Ovary (tissue), 9 donors: ENCODE results near the gene KANTR. TPM values are rescaled to one million over a fixed set of nuclear protein-coding genes. Genes with fewer than 3 reads are reported as not detected.
A peak's percentile ranks its signal among the peaks of the same experiment; 100 is the strongest.

Experiments used
- DNase-seq, 5 donors: peaks; one replicate each; pipeline ENCODE4 v3.0.0-alpha.2; 2019 to 2020
- H3K27ac ChIP-seq, 2 donors: fragments of 200-600 bp; one replicate each; pipeline versions ENCODE4 v1.5.1 to v1.8.0; 2019 to 2022
- H3K27me3 ChIP-seq: fragments of 200-600 bp; one replicate; pipeline ENCODE4 v1.8.0; 2022
- H3K36me3 ChIP-seq: fragments of 200-600 bp; sonication (generic); one replicate; pipeline ENCODE4 v1.5.1; 2019
- H3K4me1 ChIP-seq: one replicate; pipeline ENCODE4 v1.8.1; 2013; ENCODE audit warnings: mild to moderate bottlenecking, moderate library complexity; ENCODE audit not compliant: insufficient read depth
- H3K4me3 ChIP-seq: fragments of 200-600 bp; sonication (generic); one replicate; pipeline ENCODE4 v1.5.1; 2017
- H3K9me3 ChIP-seq, 2 donors: fragments of 200-600 bp in 1 of 2; sonication (generic) in 1 of 2; one replicate each; pipeline versions ENCODE4 v1.5.1 to v1.8.1; 2013 to 2019; ENCODE audit warnings: mild to moderate bottlenecking in 1 of 2, moderate library complexity in 1 of 2
- EP300 ChIP-seq: sonication (generic); formaldehyde crosslinking; IDR thresholded peaks from one replicate; pipeline ENCODE4 v1.6.1; 2017; ENCODE audit warnings: antibody characterized with exemption
- POLR2A ChIP-seq: fragments of 450-650 bp; IDR thresholded peaks from one replicate; pipeline ENCODE4 v1.6.1; 2017; ENCODE audit warnings: antibody characterized with exemption, mild to moderate bottlenecking, moderate library complexity
- WGBS, 3 donors: extraction: QIAGEN DNeasy Blood & Tissue Kit in 1 of 3; methylation state at CpG; one replicate each; pipeline versions ENCODE4 v1.1.5 to v1.1.7; 2013 to 2017; 5-methylcytosine and 5-hydroxymethylcytosine counted together
- intact Hi-C, 4 donors: fragments of 100-400 bp; cut with DNase I; formaldehyde crosslinking; loops; one replicate each; pipeline versions ENCODE4 v1.11.0 to v1.15.1; 2022 to 2023
- polyA plus RNA-seq, 2 donors: library from polyadenylated mRNA; stranded (reverse); fragments of 200-250 nt in 1 of 2; fragments of 350-450 nt in 1 of 2; fragmentation: Illumina TruSeq in 1 of 2; extraction: RNeasy Lipid Tissue Mini Kit (QIAGEN cat#74804) in 1 of 2; gene quantifications; one replicate each; pipeline ENCODE4 v1.2.3, GENCODE V29; 2013 to 2014
- total RNA-seq, 7 donors: library from RNA; depleted of rRNA in 2 of 7; stranded (reverse); fragments of >200 nt in 2 of 7; fragmentation: NEBNext Ultra II Directional in 3 of 7; extraction: Animal tissue kit (Norgen Biotek cat#: 25700) in 3 of 7; gene quantifications; one replicate each; pipeline versions ENCODE4 v1.1.0 to v1.2.4, GENCODE V29; 2016 to 2023
- TF ChIP-seq, protein P1 (sequence below), 3 donors: fragments of 450-650 bp in 2 of 3; fragments of 200-600 bp in 1 of 3; IDR thresholded peaks; one replicate each; pipeline versions ENCODE4 v1.5.1 to v1.8.0; 2016 to 2022; ENCODE audit warnings: antibody characterized with exemption in 3 of 3, mild to moderate bottlenecking in 1 of 3
- donor health status: DM: no; HTN: no; CAD: no; lungs with moderate emphysema.
- donor health status: DM: no; HTN: no; CAD: no.
- donor health status: Bipolar disorder and iron deficiency.
- donor health status: DM: yes; HTN: yes; CAD: no.
- donor health status: DM: no; HTN: no; CAD: no.
- donor health status: DM: yes; HTN: yes; CAD: no.

KANTR gene
- total and polyA plus RNA-seq, 9 donors, result 7.5 to 21.0 (median 14.2) TPM

DNA sequence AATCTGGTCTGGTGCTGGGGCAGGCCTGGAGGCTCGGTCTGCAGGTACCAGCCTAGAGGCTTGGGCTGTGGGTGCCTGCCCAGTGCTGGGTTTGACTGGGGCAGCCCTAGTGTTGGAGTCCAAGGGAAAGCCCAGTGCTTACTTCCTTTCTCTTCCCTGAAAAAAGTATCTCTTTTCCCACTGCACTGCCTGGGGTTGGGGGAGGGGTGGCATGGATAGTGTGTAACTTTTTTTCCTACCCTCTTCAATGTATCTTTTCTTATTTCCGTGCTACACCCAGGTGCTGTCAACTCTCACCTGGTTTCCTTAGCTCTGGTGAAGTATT is 21.6 kb downstream of the KANTR start:
- no peak for TF ChIP-seq POLR2A
- TF ChIP-seq EP300, result no peak
- TF ChIP-seq, protein P1, sequence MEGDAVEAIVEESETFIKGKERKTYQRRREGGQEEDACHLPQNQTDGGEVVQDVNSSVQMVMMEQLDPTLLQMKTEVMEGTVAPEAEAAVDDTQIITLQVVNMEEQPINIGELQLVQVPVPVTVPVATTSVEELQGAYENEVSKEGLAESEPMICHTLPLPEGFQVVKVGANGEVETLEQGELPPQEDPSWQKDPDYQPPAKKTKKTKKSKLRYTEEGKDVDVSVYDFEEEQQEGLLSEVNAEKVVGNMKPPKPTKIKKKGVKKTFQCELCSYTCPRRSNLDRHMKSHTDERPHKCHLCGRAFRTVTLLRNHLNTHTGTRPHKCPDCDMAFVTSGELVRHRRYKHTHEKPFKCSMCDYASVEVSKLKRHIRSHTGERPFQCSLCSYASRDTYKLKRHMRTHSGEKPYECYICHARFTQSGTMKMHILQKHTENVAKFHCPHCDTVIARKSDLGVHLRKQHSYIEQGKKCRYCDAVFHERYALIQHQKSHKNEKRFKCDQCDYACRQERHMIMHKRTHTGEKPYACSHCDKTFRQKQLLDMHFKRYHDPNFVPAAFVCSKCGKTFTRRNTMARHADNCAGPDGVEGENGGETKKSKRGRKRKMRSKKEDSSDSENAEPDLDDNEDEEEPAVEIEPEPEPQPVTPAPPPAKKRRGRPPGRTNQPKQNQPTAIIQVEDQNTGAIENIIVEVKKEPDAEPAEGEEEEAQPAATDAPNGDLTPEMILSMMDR (IDR thresholded peaks at IDR 0.05), result no peak
- Histone ChIP-seq H3K4me1 (peaks cover 4% of the 10 kb centered on the region), H3K9me3 (no peaks in the 10 kb centered on the region), H3K27ac (peak overlapping the region in 1 of 2 donors; percentile 34), H3K27me3 (no peaks in the 10 kb centered on the region), H3K4me3 (no peak overlapping the region), H3K36me3 (no peaks in the 10 kb centered on the region)
- no peak for DNase-seq
- intact Hi-C loops, result no loop called here
- WGBS, 3 donors, result 38 to 69% (median 53%) methylated on average over 2 of the region's 2 CpGs

DNA sequence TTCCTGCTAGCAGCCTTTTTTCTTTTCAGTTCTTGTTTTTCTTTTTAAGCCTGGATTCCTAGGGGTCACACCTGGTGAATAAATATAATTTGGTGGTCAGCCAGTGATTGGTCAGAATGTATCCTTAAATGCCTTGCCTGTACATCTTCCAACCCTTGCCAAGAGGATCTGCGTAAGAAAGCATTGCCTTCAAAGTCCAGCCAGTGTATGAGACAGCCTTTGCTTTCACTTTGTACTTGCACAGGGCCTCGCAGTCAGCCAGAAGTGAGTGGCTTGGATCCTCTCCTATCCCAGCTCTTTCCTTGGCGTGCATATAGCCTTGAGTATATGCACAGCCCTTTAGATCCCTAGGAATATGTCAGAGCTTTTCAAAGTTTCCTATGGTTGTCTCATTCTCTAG is 22.2 kb downstream of the KANTR start:
- no peak overlapping the region for H3K4me3 ChIP-seq
- 33 to 44% (median 35%) methylated on average over 3 of the region's 3 CpGs for WGBS, 3 donors
- intact Hi-C loops, result no loop called here
- no peak for DNase-seq
- peak overlapping the region in 1 of 2 donors; percentile 34 for H3K27ac ChIP-seq
- no peak for TF ChIP-seq EP300
- peaks cover 4% of the 10 kb centered on the region for H3K4me1 ChIP-seq
- H3K36me3 ChIP-seq, result no peaks in the 10 kb centered on the region
- no peaks in the 10 kb centered on the region for H3K9me3 ChIP-seq
- H3K27me3 ChIP-seq, result no peaks in the 10 kb centered on the region

DNA sequence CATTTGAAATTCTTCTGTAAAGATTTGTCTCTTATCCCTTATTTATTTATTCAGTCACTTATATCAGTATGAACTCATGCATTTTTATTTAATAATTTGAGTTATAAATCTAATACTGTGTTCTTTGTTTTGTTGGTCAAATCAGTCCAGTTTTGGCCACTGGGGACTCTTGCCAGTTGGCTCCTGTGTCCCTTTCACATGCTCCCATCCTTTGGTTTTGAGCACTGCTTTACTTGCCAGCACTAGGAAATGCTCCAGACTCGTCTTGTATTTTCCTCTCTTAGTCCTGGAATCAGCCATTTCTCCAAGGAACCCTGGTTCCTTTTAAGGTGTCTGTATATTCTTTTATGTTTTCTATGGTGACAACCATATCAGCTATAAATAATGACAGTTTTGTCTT is 28.1 kb downstream of the KANTR start:
- Histone ChIP-seq H3K27ac (no peak overlapping the region), H3K27me3 (no peaks in the 10 kb centered on the region), H3K4me3 (no peak overlapping the region), H3K4me1 (no peaks in the 10 kb centered on the region), H3K36me3 (no peaks in the 10 kb centered on the region), H3K9me3 (no peaks in the 10 kb centered on the region)
- TF ChIP-seq, protein P1 (IDR thresholded peaks at IDR 0.05), result no peak
- TF ChIP-seq EP300, result no peak
- TF ChIP-seq POLR2A, result no peak
- 6 to 21% (median 17%) methylated on average over 1 of the region's 1 CpG for WGBS, 3 donors
- intact Hi-C loops, result no loop called here
- DNase-seq, result peak in 1 of 5 donors; percentile 30

DNA sequence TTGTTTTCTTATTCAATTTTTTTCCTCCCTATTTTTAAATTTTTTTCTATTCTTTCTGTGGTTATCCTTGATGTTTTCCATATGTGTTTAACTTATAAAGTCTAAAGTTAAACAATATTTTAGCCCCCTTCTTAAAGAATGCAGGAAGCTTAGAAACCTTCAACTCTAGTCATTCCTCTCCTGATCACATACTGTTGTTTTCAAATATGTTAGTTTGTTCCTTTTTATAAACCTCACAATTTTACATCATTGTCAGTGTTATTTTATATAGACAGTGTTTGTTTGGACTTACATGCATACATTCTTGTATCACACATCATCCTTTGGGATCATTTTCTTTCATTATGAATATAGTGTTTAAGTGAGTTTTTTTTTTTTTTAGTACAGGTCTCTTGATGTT is 31.6 kb downstream of the KANTR start:
- intact Hi-C loops, result no loop called here
- H3K9me3 ChIP-seq, result no peaks in the 10 kb centered on the region
- no peak overlapping the region for H3K27ac ChIP-seq
- no peak overlapping the region for H3K4me3 ChIP-seq
- no peak for DNase-seq
- TF ChIP-seq EP300, result no peak
- TF ChIP-seq POLR2A, result no peak
- TF ChIP-seq, protein P1 (IDR thresholded peaks at IDR 0.05), result no peak
- H3K4me1 ChIP-seq, result peaks cover 1% of the 10 kb centered on the region
- H3K36me3 ChIP-seq, result no peaks in the 10 kb centered on the region
- H3K27me3 ChIP-seq, result no peaks in the 10 kb centered on the region

DNA sequence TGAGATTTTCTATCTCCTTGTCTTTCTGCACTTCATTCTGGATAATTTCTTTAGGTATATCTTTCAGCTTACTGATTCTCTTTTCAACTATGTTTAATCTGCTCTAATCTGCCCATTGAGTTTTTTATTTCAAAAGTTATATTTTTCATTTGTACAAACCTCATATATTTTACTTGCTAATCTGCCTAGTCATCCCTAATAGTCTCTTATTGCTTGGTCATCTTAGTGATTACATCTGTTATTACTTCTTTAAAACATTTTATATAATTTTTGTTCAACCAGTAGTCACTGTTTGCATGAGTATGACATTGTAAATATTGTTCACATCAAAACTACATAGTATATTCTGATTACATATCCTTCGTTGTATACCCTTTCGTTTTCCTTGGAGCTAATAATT is 32.4 kb downstream of the KANTR start:
- H3K27me3 ChIP-seq, result no peaks in the 10 kb centered on the region
- DNase-seq, result no peak
- H3K9me3 ChIP-seq, result no peaks in the 10 kb centered on the region
- no peak overlapping the region for H3K4me3 ChIP-seq
- no peaks in the 10 kb centered on the region for H3K36me3 ChIP-seq
- WGBS, 3 donors, result 80 to 89% (median 87%) methylated on average over 2 of the region's 2 CpGs
- H3K27ac ChIP-seq, result no peak overlapping the region
- no peak for TF ChIP-seq POLR2A
- no peak for TF ChIP-seq EP300
- TF ChIP-seq, protein P1 (IDR thresholded peaks at IDR 0.05), result no peak
- intact Hi-C loops, result no loop called here
- peaks cover 1% of the 10 kb centered on the region for H3K4me1 ChIP-seq
